Gastroesophageal sphincter (tissue), 3 donors: Measurements from ENCODE around the gene THOP1.

ENCODE experiments used
- CTCF ChIP-seq, 4 experiments: fragments of 200-600 bp in 2 of 4; fragments of 450-650 bp in 2 of 4; sonication (generic) in 1 of 4; IDR thresholded peaks; one replicate each; pipeline ENCODE4 v1.5.1; 2017 to 2019; ENCODE audit warnings: antibody characterized with exemption in 4 of 4, mild to moderate bottlenecking in 2 of 4, moderate library complexity in 2 of 4
- EP300 ChIP-seq: sonication (generic); formaldehyde crosslinking; IDR thresholded peaks from one replicate; pipeline ENCODE4 v1.6.1; 2017; ENCODE audit warnings: antibody characterized with exemption, mild to moderate bottlenecking
- POLR2A ChIP-seq, 2 donors: fragments of 450-650 bp; IDR thresholded peaks; one replicate each; pipeline ENCODE4 v1.6.1; 2017; ENCODE audit warnings: antibody characterized with exemption in 2 of 2, mild to moderate bottlenecking in 2 of 2, moderate library complexity in 1 of 2

DNA sequence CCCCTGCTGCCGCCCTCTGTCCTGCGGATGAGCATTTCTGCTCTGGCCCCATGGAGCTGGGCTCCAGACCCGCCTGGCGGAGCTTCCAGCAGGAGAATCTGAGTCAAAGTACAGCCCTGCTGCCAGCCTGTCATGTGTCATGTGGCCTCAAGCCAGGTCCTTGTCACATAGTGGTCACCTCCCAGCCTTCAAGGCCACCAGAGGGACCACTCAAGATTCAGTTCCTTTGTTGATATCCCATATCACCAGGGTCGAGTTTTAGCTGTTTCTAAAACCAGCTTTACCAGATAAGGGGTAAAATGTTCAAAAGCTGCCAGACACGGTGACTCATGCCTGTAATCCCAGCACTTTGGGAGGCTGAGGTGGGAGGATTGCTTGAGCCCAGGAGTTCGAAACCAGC, 13.4 kb downstream of the THOP1 start:
- no peak for TF ChIP-seq CTCF (IDR thresholded peaks at IDR 0.05)
- no peak for TF ChIP-seq POLR2A (IDR thresholded peaks at IDR 0.05)
- no peak for TF ChIP-seq EP300
